Ascending aorta (tissue), 2 donors: ENCODE data around the gene SAMSN1. TPM values are rescaled to one million over a fixed set of nuclear protein-coding genes. Genes with fewer than 3 reads are reported as not detected.

Experiments
- DNase-seq, 2 donors: peaks; one replicate each; pipeline ENCODE4 v3.0.0-alpha.2; 2019; ENCODE audit warnings: low spot score in 2 of 2
- H3K27ac ChIP-seq, 2 donors: fragments of 200-600 bp; sonication (generic); one replicate each; pipeline ENCODE4 v1.5.1; 2016 to 2017; ENCODE audit warnings: mild to moderate bottlenecking in 1 of 2
- H3K27me3 ChIP-seq: fragments of 200-600 bp; sonication (generic); one replicate; pipeline ENCODE4 v1.5.1; 2017
- H3K36me3 ChIP-seq, 2 donors: fragments of 200-600 bp; sonication (generic); one replicate each; pipeline ENCODE4 v1.5.1; 2016
- H3K4me1 ChIP-seq, 2 donors: fragments of 200-600 bp; sonication (generic); one replicate each; pipeline ENCODE4 v1.5.1; 2016 to 2017; ENCODE audit warnings: mild to moderate bottlenecking in 1 of 2
- H3K4me3 ChIP-seq, 2 donors: fragments of 200-600 bp; sonication (generic); one replicate each; pipeline ENCODE4 v1.5.1; 2016 to 2017; ENCODE audit warnings: mild to moderate bottlenecking in 1 of 2
- H3K9me3 ChIP-seq, 2 donors: fragments of 200-600 bp; sonication (generic); one replicate each; pipeline ENCODE4 v1.5.1; 2016
- intact Hi-C: fragments of 100-400 bp; cut with DNase I; formaldehyde crosslinking; loops from one replicate; pipeline ENCODE4 v1.15.1; 2023
- total RNA-seq: library from RNA; depleted of rRNA; stranded (reverse); fragments of >200 nt; gene quantifications from one replicate; pipeline ENCODE4 v1.1.0, GENCODE V29; 2016
- TF ChIP-seq, protein P1 (sequence below), 3 experiments: fragments of 200-600 bp in 2 of 3; fragments of 450-650 bp in 1 of 3; sonication (generic) in 2 of 3; IDR thresholded peaks; one replicate each; pipeline ENCODE4 v1.5.1; 2016 to 2019; ENCODE audit warnings: antibody characterized with exemption in 3 of 3, mild to moderate bottlenecking in 1 of 3, moderate library complexity in 1 of 3

Gene SAMSN1
- total RNA-seq, 1 donor from 2014 or later, result 6.1 TPM

DNA sequence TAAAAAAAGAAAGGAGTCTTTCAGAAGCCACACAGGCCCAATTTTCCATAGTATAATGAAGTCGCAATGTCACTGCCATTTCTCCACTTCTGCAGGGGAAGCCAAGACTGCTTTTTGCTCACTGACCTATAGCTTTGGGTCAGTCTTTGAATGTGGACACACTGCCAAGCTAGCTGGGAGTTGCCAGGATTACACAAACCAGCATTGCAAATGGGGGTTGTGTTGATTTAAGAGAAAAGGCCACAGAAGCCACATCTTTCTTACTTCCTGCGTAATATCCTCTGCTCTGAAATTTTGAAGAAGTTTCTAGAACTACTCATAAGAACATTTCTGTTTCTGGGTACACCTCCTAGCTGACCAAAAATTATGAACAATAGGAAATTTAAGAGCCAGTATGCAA lies 45.8 kb upstream of the SAMSN1 start:
- H3K27me3 ChIP-seq, result no peaks in the 10 kb centered on the region
- H3K36me3 ChIP-seq, result no peaks in the 10 kb centered on the region
- H3K4me1 ChIP-seq, result no peaks in the 10 kb centered on the region
- no peak overlapping the region for H3K27ac ChIP-seq
- intact Hi-C loops, result no loop called here
- no peak overlapping the region for H3K4me3 ChIP-seq
- DNase-seq, result peak in 1 of 2 donors; percentile 66
- TF ChIP-seq, protein P1, sequence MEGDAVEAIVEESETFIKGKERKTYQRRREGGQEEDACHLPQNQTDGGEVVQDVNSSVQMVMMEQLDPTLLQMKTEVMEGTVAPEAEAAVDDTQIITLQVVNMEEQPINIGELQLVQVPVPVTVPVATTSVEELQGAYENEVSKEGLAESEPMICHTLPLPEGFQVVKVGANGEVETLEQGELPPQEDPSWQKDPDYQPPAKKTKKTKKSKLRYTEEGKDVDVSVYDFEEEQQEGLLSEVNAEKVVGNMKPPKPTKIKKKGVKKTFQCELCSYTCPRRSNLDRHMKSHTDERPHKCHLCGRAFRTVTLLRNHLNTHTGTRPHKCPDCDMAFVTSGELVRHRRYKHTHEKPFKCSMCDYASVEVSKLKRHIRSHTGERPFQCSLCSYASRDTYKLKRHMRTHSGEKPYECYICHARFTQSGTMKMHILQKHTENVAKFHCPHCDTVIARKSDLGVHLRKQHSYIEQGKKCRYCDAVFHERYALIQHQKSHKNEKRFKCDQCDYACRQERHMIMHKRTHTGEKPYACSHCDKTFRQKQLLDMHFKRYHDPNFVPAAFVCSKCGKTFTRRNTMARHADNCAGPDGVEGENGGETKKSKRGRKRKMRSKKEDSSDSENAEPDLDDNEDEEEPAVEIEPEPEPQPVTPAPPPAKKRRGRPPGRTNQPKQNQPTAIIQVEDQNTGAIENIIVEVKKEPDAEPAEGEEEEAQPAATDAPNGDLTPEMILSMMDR (IDR thresholded peaks at IDR 0.05), result no peak
- no peaks in the 10 kb centered on the region for H3K9me3 ChIP-seq

DNA sequence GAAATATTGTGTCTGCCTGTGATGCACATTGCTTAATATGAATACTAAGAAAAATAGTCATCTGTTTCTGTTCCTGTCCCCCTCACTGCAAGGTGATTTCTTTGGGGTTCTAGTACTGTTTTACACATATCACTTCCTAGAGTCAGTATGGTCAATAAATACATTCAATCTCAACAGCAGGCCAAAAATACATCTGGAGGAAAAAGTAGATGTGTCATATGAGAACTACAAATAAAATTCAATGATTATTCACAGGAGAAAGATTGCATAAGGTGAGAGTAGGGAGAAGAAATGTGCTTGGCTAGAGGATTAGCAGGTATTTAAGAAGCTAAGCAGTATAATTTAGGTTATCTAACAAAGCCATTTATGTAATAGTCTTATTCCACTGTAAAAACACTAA lies 45.3 kb upstream of the SAMSN1 start:
- no peaks in the 10 kb centered on the region for H3K4me1 ChIP-seq
- DNase-seq, result no peak
- H3K36me3 ChIP-seq, result no peaks in the 10 kb centered on the region
- no peak overlapping the region for H3K4me3 ChIP-seq
- intact Hi-C loops, result no loop called here
- no peaks in the 10 kb centered on the region for H3K27me3 ChIP-seq
- no peaks in the 10 kb centered on the region for H3K9me3 ChIP-seq
- H3K27ac ChIP-seq, result no peak overlapping the region
- TF ChIP-seq, protein P1 (IDR thresholded peaks at IDR 0.05), result no peak

DNA sequence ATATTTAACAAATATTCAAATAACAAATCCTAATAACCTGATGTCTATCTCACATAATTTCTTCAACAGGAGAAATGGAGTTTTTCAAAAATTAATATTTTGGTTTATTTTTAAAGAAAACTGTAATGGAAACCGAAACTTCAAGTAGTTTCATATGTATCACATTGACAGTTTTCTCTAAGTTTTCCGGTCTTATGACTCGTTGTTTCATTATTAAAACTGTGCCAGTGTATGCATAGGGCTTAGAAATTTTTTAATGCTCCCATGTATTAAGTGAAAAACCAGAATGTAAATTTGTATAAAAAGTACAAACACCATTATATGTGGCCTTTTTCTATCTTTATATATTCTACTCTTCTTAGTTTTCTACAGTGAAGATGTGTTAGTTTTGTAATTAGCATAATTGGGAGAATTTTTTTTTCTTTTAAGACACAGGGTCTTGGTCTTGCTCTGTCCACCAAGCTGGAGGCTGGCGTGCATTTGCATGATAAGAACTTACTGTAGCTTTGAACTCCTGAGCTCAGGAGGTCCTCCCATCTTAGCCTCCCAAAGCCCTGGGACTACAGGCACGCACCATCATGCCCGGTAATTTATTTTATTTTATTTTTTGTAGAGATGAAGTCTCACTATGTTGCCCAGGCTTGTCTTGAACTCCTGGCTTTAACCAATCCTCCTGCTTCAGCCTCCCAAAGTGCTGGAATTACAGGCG lies 43.9 kb upstream of the SAMSN1 start:
- Histone ChIP-seq H3K4me3 (no peak overlapping the region), H3K9me3 (no peaks in the 10 kb centered on the region), H3K27ac (no peak overlapping the region), H3K27me3 (no peaks in the 10 kb centered on the region), H3K36me3 (no peaks in the 10 kb centered on the region), H3K4me1 (no peaks in the 10 kb centered on the region)
- no peak for DNase-seq
- intact Hi-C loops, result no loop called here
- TF ChIP-seq, protein P1 (IDR thresholded peaks at IDR 0.05), result no peak

DNA sequence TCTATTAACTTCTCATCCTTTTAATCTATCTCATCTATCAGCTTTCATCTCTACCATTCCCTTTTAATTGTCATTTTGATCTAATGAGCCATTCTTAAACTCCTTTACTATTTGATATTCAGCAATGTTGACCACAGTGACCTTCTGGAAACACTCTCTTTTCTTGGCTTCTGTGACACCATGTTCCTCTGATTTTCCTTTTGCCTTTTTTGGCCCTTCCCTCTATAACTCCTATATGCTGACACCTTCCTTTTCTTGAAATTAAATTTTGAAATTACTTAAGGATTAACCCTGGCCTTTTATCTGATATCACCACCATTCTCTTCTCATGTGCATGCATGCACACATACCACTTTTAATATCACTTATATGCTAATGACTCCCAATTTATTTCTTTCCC lies 41.2 kb upstream of the SAMSN1 start:
- H3K36me3 ChIP-seq, result no peaks in the 10 kb centered on the region
- intact Hi-C loops, result no loop called here
- TF ChIP-seq, protein P1 (IDR thresholded peaks at IDR 0.05), result no peak
- H3K9me3 ChIP-seq, result no peaks in the 10 kb centered on the region
- no peak for DNase-seq
- H3K4me1 ChIP-seq, result no peaks in the 10 kb centered on the region
- no peak overlapping the region for H3K4me3 ChIP-seq
- H3K27ac ChIP-seq, result no peak overlapping the region
- H3K27me3 ChIP-seq, result no peaks in the 10 kb centered on the region

DNA sequence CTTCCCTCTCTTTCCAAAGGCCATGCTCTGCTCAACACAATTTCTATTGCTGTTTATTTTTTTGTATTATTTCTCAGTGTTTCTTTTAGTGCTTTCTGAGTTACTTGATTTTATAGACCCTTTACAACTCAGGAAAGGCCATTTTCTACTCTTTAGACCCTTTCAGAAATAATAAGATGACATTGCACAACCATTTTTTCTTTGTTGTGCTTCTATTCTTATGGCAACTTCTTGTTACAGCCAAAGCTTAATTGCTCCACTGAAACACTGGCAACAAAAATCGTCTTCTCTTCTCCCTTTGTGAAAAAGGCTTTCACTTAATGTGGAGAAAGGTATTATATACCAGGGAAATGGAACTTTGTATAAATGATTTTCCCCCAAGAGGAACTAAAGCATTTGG lies 39.0 kb upstream of the SAMSN1 start:
- H3K4me3 ChIP-seq, result no peak overlapping the region
- no peak for DNase-seq
- no peak overlapping the region for H3K27ac ChIP-seq
- no peaks in the 10 kb centered on the region for H3K27me3 ChIP-seq
- TF ChIP-seq, protein P1 (IDR thresholded peaks at IDR 0.05), result no peak
- no peaks in the 10 kb centered on the region for H3K9me3 ChIP-seq
- intact Hi-C loops, result no loop called here
- H3K4me1 ChIP-seq, result no peaks in the 10 kb centered on the region
- no peaks in the 10 kb centered on the region for H3K36me3 ChIP-seq
